ENCODE measurements around the gene GID8. TPM values are rescaled to one million over a fixed set of nuclear protein-coding genes. Genes with fewer than 3 reads are reported as not detected.

GID8 gene
- total RNA-seq, 4 donors from 2014 or later, result 22.4 to 30.1 (median 25.6) TPM

GRCh38 chr20:62906209-62906608 is 31.7 kb upstream of the GID8 start:
- peaks cover 7 to 25% (median 15%) of the 10 kb centered on the region in 4 donors for H3K4me1 ChIP-seq
- H3K36me3 ChIP-seq, result peaks cover 87 to 100% (median 98%) of the 10 kb centered on the region in 4 donors
- no peak overlapping the region for H3K4me3 ChIP-seq
- TF ChIP-seq POLR2AphosphoS5 (IDR thresholded peaks at IDR 0.05) (no peak), POLR2A (IDR thresholded peaks at IDR 0.05; ENCODE audit: low read depth) (no peak)
- no peak for DNase-seq (ENCODE audit: extremely low spot score)
- intact Hi-C loops (cut with DNase I), result no loop called here
- WGBS, result 95% methylated on average over 14 of the region's 16 CpGs
- no peaks in the 10 kb centered on the region for H3K27me3 ChIP-seq
- no peak overlapping the region for H3K27ac ChIP-seq (replicated peaks in 1 of 4)
- no peaks in the 10 kb centered on the region for H3K9me3 ChIP-seq

GRCh38 chr20:62906647-62907375 is 31.1 kb upstream of the GID8 start:
- no peak for DNase-seq (ENCODE audit: extremely low spot score)
- 93% methylated on average over 31 of the region's 31 CpGs for WGBS
- no peaks in the 10 kb centered on the region for H3K9me3 ChIP-seq
- TF ChIP-seq EP300 (IDR thresholded peaks at IDR 0.05), result no peak
- no peak for TF ChIP-seq POLR2A (IDR thresholded peaks at IDR 0.05; ENCODE audit: low read depth)
- TF ChIP-seq POLR2AphosphoS5 (IDR thresholded peaks at IDR 0.05), result no peak
- TF ChIP-seq CTCF (IDR thresholded peaks at IDR 0.05), result no peak
- no peaks in the 10 kb centered on the region for H3K27me3 ChIP-seq
- no peak overlapping the region for H3K27ac ChIP-seq (replicated peaks in 1 of 4)
- peaks cover 89 to 100% (median 99%) of the 10 kb centered on the region in 4 donors for H3K36me3 ChIP-seq
- intact Hi-C loops (cut with DNase I), result no loop called here
- peaks cover 7 to 27% (median 16%) of the 10 kb centered on the region in 4 donors for H3K4me1 ChIP-seq
- H3K4me3 ChIP-seq, result no peak overlapping the region

- no peak for DNase-seq (ENCODE audit: extremely low spot score)
- peaks cover 8 to 30% (median 21%) of the 10 kb centered on the region in 4 donors for H3K4me1 ChIP-seq
- peaks cover 94 to 100% (median 97%) of the 10 kb centered on the region in 4 donors for H3K36me3 ChIP-seq
- H3K9me3 ChIP-seq, result no peaks in the 10 kb centered on the region
- WGBS, result 61% methylated on average over 14 of the region's 16 CpGs
- H3K27ac ChIP-seq (replicated peaks in 1 of 4), result no peak overlapping the region
- TF ChIP-seq POLR2AphosphoS5 (IDR thresholded peaks at IDR 0.05) (no peak), POLR2A (IDR thresholded peaks at IDR 0.05; ENCODE audit: low read depth) (no peak), EP300 (IDR thresholded peaks at IDR 0.05) (no peak), CTCF (IDR thresholded peaks at IDR 0.05) (peak in 1 of 3 experiments; percentile 35)
- intact Hi-C loops (cut with DNase I), result no loop called here
- no peaks in the 10 kb centered on the region for H3K27me3 ChIP-seq
- no peak overlapping the region for H3K4me3 ChIP-seq
Measured at GRCh38 chr20:62907384-62908317, 30.3 kb upstream of the GID8 start.

GRCh38 chr20:62908971-62909791 is 28.8 kb upstream of the GID8 start:
- intact Hi-C loops (cut with DNase I), result no loop called here
- no peak overlapping the region for H3K4me3 ChIP-seq
- H3K27me3 ChIP-seq, result no peaks in the 10 kb centered on the region
- DNase-seq (ENCODE audit: extremely low spot score), result no peak
- H3K9me3 ChIP-seq, result no peaks in the 10 kb centered on the region
- peaks cover 24 to 46% (median 35%) of the 10 kb centered on the region in 4 donors for H3K4me1 ChIP-seq
- TF ChIP-seq EP300 (IDR thresholded peaks at IDR 0.05), result no peak
- no peak for TF ChIP-seq CTCF (IDR thresholded peaks at IDR 0.05)
- no peak for TF ChIP-seq POLR2A (IDR thresholded peaks at IDR 0.05; ENCODE audit: low read depth)
- no peak for TF ChIP-seq POLR2AphosphoS5 (IDR thresholded peaks at IDR 0.05)
- H3K36me3 ChIP-seq, result peaks cover 81 to 100% (median 93%) of the 10 kb centered on the region in 4 donors
- H3K27ac ChIP-seq (replicated peaks in 1 of 4), result no peak overlapping the region
- WGBS, result 84% methylated on average over 18 of the region's 18 CpGs

All from esophagus muscularis mucosa (tissue), 4 donors.